Measurements from ENCODE around the gene LRRK1. TPM values are rescaled to one million over a fixed set of nuclear protein-coding genes. Genes with fewer than 3 reads are reported as not detected.

Gene LRRK1
- total RNA-seq, 4 donors from 2014 or later = 5.7 to 12.0 (median 10.0) TPM

DNA sequence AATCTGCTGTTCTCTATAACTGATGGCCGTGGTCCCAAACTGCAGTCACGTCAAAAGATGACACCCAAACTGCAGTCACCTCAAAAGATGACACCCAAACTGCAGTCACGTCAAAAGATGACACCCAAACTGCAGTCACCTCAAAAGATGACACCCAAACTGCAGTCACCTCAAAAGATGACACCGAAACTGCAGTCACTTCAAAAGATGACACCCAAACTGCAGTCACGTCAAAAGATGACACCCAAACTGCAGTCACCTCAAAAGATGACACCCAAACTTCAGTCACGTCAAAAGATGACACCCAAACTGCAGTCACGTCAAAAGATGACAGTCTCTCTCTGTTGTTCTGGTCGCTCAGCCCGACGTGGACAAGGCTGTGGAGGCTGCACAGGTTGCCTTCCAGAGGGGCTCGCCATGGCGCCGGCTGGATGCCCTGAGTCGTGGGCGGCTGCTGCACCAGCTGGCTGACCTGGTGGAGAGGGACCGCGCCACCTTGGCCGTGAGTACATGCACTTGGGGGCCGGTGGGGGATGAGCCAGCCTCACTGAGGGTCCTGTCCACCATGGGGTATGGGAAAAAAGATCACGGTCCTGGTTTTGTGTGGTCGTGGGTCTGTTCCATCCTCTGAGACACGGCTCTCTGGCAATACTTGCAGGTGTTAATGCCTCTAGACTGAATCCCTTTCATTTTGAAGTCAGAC, 31.8 kb upstream of the LRRK1 start:
- peaks cover 4 to 28% (median 5%) of the 10 kb centered on the region in 3 donors for H3K4me1 ChIP-seq
- H3K36me3 ChIP-seq = no peaks in the 10 kb centered on the region
- no peak overlapping the region for H3K4me3 ChIP-seq
- no peak for TF ChIP-seq CTCF (IDR thresholded peaks at IDR 0.05)
- no peak for TF ChIP-seq POLR2A (IDR thresholded peaks at IDR 0.05)
- intact Hi-C loops (cut with DNase I) = no loop called here
- peaks cover 0 to 35% (median 0%) of the 10 kb centered on the region in 4 donors for H3K27me3 ChIP-seq
- no peaks in the 10 kb centered on the region for H3K9me3 ChIP-seq
- 83 to 87% methylated on average over 10 to 21 of the region's 22 CpGs for whole genome bisulfite sequencing, 2 donors
- no peak for DNase-seq
- no peak overlapping the region for H3K27ac ChIP-seq

- intact Hi-C loops (cut with DNase I) = no loop called here
- 40 to 41% methylated on average over 14 to 20 of the region's 20 CpGs for WGBS, 2 donors
- DNase-seq = no peak
- peaks cover 0 to 23% (median 0%) of the 10 kb centered on the region in 4 donors for H3K27me3 ChIP-seq
- peaks cover 0 to 5% (median 0%) of the 10 kb centered on the region in 3 donors for H3K36me3 ChIP-seq
- H3K4me1 ChIP-seq = peaks cover 4 to 28% (median 5%) of the 10 kb centered on the region in 3 donors
- TF ChIP-seq POLR2A (IDR thresholded peaks at IDR 0.05) = no peak
- no peaks in the 10 kb centered on the region for H3K9me3 ChIP-seq
- H3K27ac ChIP-seq = peak overlapping the region; percentile 59 to 82 (median 65)
- peak overlapping the region in 1 of 4 donors; percentile 12 for H3K4me3 ChIP-seq
Observed at GRCh38 chr15:100889385-100890050, 29.6 kb upstream of the LRRK1 start.

- DNase-seq = no peak
- H3K27ac ChIP-seq = peak overlapping the region; percentile 59 to 82 (median 65)
Observed at GRCh38 chr15:100890051-100890720, 29.0 kb upstream of the LRRK1 start.

DNA sequence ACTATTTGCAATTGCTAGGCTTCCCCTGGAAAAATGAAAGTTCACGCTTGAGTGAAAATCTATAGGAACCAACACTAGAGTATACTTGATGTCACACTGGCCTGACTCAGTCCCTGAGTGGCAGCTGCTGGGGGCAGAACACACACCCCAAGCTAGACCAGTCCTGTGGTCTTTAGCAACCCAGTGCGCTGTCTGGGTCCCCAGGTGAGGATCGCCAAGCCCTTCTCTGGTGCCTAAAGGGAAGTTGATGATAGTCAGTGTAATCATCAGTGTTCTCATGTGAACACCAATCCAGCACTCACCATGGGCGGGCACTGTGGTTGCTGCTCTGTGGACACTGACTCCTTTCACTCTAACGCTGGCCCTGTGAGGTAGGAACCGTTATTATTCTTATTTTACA, 28.3 kb upstream of the LRRK1 start:
- Histone ChIP-seq H3K9me3 (no peaks in the 10 kb centered on the region), H3K27ac (peak overlapping the region in 2 of 4 donors; percentile 2 to 65), H3K27me3 (peaks cover 0 to 20% (median 0%) of the 10 kb centered on the region in 4 donors), H3K4me1 (peaks cover 4 to 28% (median 5%) of the 10 kb centered on the region in 3 donors), H3K36me3 (peaks cover 0 to 5% (median 0%) of the 10 kb centered on the region in 3 donors), H3K4me3 (no peak overlapping the region)
- intact Hi-C loops (cut with DNase I) = no loop called here
- WGBS, 2 donors = 84% methylated on average over 6 of the region's 6 CpGs; no CpG with 5 or more reads in 1 of the 2 donors
- no peak for TF ChIP-seq CTCF (IDR thresholded peaks at IDR 0.05)
- no peak for TF ChIP-seq POLR2A (IDR thresholded peaks at IDR 0.05)
- DNase-seq = no peak

More at GRCh38 chr15:100890051-100890720, 29.0 kb upstream of the LRRK1 start:
- H3K4me3 ChIP-seq = no peak overlapping the region
- peaks cover 4 to 28% (median 5%) of the 10 kb centered on the region in 3 donors for H3K4me1 ChIP-seq
- intact Hi-C loops (cut with DNase I) = no loop called here
- peaks cover 0 to 5% (median 0%) of the 10 kb centered on the region in 3 donors for H3K36me3 ChIP-seq
- 77% methylated on average over 10 of the region's 10 CpGs for WGBS, 2 donors
- TF ChIP-seq CTCF (IDR thresholded peaks at IDR 0.05) (no peak), POLR2A (IDR thresholded peaks at IDR 0.05) (no peak)
- no peaks in the 10 kb centered on the region for H3K9me3 ChIP-seq
- H3K27me3 ChIP-seq = peaks cover 0 to 23% (median 0%) of the 10 kb centered on the region in 4 donors

DNA sequence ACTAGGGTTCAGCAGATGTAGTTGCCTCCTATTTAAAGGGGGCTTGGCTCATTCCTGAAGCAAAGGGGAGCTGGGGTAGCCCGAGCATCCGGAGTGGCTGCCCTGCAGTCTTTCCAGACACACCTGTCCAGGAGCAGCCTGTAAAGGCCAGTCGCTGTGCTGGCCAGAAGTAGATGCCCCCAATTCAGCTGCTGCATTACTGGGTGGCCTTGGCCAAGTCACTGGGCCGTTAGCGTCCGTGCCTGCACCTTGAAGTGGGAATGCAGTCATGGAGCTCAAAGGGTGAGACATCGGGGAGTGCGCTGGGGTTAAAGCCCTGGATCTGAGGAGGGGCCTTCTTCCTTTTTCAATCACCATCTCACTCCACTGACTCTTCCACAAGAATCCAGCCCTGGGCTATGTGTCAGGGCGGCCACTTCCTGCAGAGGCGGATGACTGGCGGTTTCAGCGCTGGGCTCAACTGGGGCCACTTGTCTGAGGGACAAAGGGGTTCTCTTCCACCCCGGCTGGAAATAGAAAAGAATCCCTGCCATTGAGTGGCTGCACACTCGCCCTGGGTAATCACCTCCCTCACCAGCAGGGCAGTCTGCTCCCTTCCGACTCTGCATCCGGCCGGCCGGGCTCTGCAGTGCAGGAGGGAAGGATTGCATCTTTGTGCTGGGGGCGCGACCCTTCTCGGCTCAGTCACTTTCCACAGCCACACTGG, 27.7 kb upstream of the LRRK1 start:
- intact Hi-C loops (cut with DNase I) = no loop called here
- H3K36me3 ChIP-seq = peaks cover 0 to 5% (median 0%) of the 10 kb centered on the region in 3 donors
- DNase-seq = no peak
- H3K27me3 ChIP-seq = peaks cover 0 to 14% (median 0%) of the 10 kb centered on the region in 4 donors
- H3K9me3 ChIP-seq = no peaks in the 10 kb centered on the region
- H3K4me3 ChIP-seq = no peak overlapping the region
- 68 to 100% methylated on average over 8 to 19 of the region's 21 CpGs for WGBS, 2 donors
- H3K4me1 ChIP-seq = peaks cover 4 to 28% (median 5%) of the 10 kb centered on the region in 3 donors
- TF ChIP-seq POLR2A (IDR thresholded peaks at IDR 0.05) = no peak
- TF ChIP-seq CTCF (IDR thresholded peaks at IDR 0.05) = no peak
- H3K27ac ChIP-seq = no peak overlapping the region

All from esophagus squamous epithelium (tissue), 5 donors.